ENCODE measurements around the gene IFNAR1. TPM values are rescaled to one million over a fixed set of nuclear protein-coding genes. Genes with fewer than 3 reads are reported as not detected.

Gene IFNAR1
- total RNA-seq, 1 experiment from 2014 or later = 20.5 TPM

DNA sequence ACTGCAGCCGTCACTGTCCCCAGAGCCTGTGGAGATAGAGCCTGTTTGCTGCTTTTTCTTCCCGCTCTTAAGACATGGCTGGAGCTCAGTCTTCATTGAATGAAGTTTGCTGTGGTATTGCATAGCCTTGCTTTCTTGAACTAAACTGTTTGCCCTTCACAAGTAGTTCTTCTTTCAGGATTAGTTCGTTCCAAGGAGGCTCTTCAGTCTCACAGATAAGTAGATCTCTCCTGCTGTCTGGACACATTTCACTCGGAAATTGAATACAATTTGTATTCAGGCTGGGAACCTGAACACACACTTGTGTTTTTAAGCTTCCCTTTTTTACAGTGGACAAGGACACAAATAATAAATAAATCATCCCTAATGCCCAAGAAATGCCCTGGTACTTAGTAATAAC is 34.7 kb downstream of the IFNAR1 start:
- POLR2A ChIA-PET = no interaction called here

More for the DNA sequence above, 34.7 kb downstream of the IFNAR1 start:
- ChIA-PET RAD21 (ENCODE audit: low non-redundant PET in 1 of 2, low total read pairs in 2 of 2, uncharacterized antibody in 2 of 2, unreplicated experiment in 2 of 2) (no interaction called here), CTCF (interaction anchor here (3.8 kb wide), 1 partner anchor 160 kb away, joined by 18 read pairs; no protein-coding TSS in a partner anchor)
- Histone ChIP-seq H3K4me1 (ENCODE audit: control insufficient read depth in 1 of 2, insufficient read depth in 2 of 2, low read length in 2 of 2) (peaks cover 10 to 15% of the 10 kb centered on the region in 2 experiments), H2AFZ (ENCODE audit: low read depth, low read length, poor library complexity, severe bottlenecking) (no peak overlapping the region), H3K4me3 (replicated peaks in 1 of 2; ENCODE audit: low read depth in 1 of 2, low read length in 2 of 2) (no peak overlapping the region), H4K20me1 (ENCODE audit: insufficient read depth) (no peaks in the 10 kb centered on the region), H3K27me3 (ENCODE audit: insufficient read depth, low read length) (no peaks in the 10 kb centered on the region), H3K9ac (ENCODE audit: low read length) (no peak overlapping the region), H3K36me3 (ENCODE audit: control insufficient read depth in 1 of 2, insufficient read depth in 2 of 2, low read length in 2 of 2) (peaks cover 6 to 11% of the 10 kb centered on the region in 2 experiments; a peak in 3 of 4 replicates), H3K9me2 (ENCODE audit: insufficient read depth) (no peaks in the 10 kb centered on the region), H3K4me2 (ENCODE audit: low read length) (no peak overlapping the region), H3K79me2 (ENCODE audit: insufficient read depth, low read length) (no peaks in the 10 kb centered on the region), H3K9me3 (ENCODE audit: control insufficient read depth in 1 of 2, insufficient read depth in 1 of 2, low read depth in 1 of 2, low read length in 2 of 2) (no peaks in the 10 kb centered on the region), H3K27ac (ENCODE audit: low read depth, low read length) (no peak overlapping the region)
- no peak for TF ChIP-seq JUND (IDR thresholded peaks at IDR 0.05)
- no peak for TF ChIP-seq ELF1 (IDR thresholded peaks at IDR 0.05; ENCODE audit: borderline replicate concordance, low read depth)
- no peak for TF ChIP-seq POLR2A (IDR thresholded peaks at IDR 0.05; ENCODE audit: borderline replicate concordance, extremely low read depth, insufficient read depth, insufficient read length)
- no peak for TF ChIP-seq CEBPB (IDR thresholded peaks at IDR 0.05; ENCODE audit: low read depth)
- no peak for TF ChIP-seq FOSL1 (IDR thresholded peaks at IDR 0.05; ENCODE audit: low read depth)
- TF ChIP-seq, protein P1, sequence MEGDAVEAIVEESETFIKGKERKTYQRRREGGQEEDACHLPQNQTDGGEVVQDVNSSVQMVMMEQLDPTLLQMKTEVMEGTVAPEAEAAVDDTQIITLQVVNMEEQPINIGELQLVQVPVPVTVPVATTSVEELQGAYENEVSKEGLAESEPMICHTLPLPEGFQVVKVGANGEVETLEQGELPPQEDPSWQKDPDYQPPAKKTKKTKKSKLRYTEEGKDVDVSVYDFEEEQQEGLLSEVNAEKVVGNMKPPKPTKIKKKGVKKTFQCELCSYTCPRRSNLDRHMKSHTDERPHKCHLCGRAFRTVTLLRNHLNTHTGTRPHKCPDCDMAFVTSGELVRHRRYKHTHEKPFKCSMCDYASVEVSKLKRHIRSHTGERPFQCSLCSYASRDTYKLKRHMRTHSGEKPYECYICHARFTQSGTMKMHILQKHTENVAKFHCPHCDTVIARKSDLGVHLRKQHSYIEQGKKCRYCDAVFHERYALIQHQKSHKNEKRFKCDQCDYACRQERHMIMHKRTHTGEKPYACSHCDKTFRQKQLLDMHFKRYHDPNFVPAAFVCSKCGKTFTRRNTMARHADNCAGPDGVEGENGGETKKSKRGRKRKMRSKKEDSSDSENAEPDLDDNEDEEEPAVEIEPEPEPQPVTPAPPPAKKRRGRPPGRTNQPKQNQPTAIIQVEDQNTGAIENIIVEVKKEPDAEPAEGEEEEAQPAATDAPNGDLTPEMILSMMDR (IDR thresholded peaks at IDR 0.05 in 2 of 3, conservative IDR thresholded peaks at IDR 0.05 in 1 of 3; ENCODE audit: borderline replicate concordance in 1 of 3, insufficient read depth in 1 of 3, low read depth in 2 of 3, low read length in 2 of 3) = no peak
- no peak for TF ChIP-seq ZFX (IDR thresholded peaks at IDR 0.05)
- TF ChIP-seq YY1 (IDR thresholded peaks at IDR 0.05; ENCODE audit: extremely low read depth, insufficient replicate concordance, low read depth, low read length) = no peak
- TF ChIP-seq EZH2 (IDR thresholded peaks at IDR 0.05) = no peak
- no peak for TF ChIP-seq EZH2phosphoT487 (IDR thresholded peaks at IDR 0.05; ENCODE audit: borderline replicate concordance)
- TF ChIP-seq POLR2AphosphoS5 (IDR thresholded peaks at IDR 0.05; ENCODE audit: low read depth, low read length) = no peak
- TF ChIP-seq SIN3A (IDR thresholded peaks at IDR 0.05; ENCODE audit: low read depth) = no peak
- DNase-seq (ENCODE audit: low read depth, low spot score) (no peak), ATAC-seq (no peak)
- BruUV-seq (replicated peaks) = no TSS peak
- intact Hi-C loops (cut with micrococcal nuclease) = no loop called here
